Measurements from ENCODE around the gene KLHL17. TPM values are rescaled to one million over a fixed set of nuclear protein-coding genes. Genes with fewer than 3 reads are reported as not detected.
A peak's percentile ranks its signal among the peaks of the same experiment; 100 is the strongest.

The KLHL17 gene
- total and polyA plus RNA-seq, 10 donors: 12.0 to 31.6 (median 18.8) TPM

DNA sequence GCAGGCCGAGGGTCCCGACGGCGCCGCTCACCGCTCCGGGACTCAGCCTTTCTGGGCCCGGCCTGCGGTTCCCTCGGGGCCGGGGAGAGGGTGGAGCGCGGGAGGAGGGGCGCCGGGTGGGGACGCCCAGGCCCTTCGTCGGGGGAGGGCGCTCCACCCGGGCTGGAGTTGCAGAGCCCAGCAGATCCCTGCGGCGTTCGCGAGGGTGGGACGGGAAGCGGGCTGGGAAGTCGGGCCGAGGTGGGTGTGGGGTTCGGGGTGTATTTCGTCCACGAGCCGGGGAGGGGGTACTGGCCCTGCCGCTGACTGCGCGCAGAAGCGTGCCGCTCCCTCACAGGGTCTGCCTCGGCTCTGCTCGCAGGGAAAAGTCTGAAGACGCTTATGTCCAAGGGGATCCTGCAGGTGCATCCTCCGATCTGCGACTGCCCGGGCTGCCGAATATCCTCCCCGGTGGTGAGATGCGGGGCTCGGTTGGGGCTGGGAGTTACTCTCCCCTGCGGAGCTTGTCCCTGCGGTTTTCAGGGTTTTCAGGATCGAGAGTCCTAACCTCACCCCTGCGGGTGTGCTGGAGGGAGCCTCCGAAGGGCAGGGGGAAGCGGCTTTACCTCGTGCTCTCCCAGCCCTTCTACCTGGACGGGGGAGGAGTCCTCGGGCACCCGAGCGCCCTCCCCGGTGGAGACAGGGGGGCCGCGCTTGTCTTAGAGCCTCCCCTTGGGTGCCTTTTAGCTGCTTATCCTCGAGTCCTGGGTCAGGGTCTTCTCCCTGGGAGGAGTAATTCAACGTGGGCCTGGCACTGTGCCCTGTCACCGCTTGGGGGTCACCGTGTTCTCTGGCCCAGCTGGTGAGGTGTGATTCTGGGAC, 34.6 kb upstream of the KLHL17 start:
- H3K27ac ChIP-seq: peak overlapping the region in 4 of 8 donors; percentile 28 to 80 (median 62)
- DNase-seq: no peak
- peak overlapping the region in 7 of 8 donors; percentile 30 to 75 (median 49) for H3K4me3 ChIP-seq
- peaks cover 16 to 61% (median 43%) of the 10 kb centered on the region in 6 donors for H3K4me1 ChIP-seq
- 5 to 10% (median 6%) methylated on average over 29 to 65 of the region's 65 CpGs for WGBS, 5 donors
- peaks cover 0 to 100% (median 74%) of the 10 kb centered on the region in 7 donors for H3K27me3 ChIP-seq (replicated peaks in 1 of 7)
- H3K36me3 ChIP-seq: no peaks in the 10 kb centered on the region
- intact Hi-C loops (cut with DNase I; ENCODE audit: low total_unique reads): no loop called here
- H3K9me3 ChIP-seq: no peaks in the 10 kb centered on the region
- TF ChIP-seq POLR2AphosphoS5 (IDR thresholded peaks at IDR 0.05): peak in 2 of 3 donors; percentile 61 to 69
- TF ChIP-seq POLR2A (IDR thresholded peaks at IDR 0.05): no peak
- TF ChIP-seq CTCF (IDR thresholded peaks at IDR 0.05 in 8 of 11, conservative IDR thresholded peaks at IDR 0.05 in 3 of 11): no peak

DNA sequence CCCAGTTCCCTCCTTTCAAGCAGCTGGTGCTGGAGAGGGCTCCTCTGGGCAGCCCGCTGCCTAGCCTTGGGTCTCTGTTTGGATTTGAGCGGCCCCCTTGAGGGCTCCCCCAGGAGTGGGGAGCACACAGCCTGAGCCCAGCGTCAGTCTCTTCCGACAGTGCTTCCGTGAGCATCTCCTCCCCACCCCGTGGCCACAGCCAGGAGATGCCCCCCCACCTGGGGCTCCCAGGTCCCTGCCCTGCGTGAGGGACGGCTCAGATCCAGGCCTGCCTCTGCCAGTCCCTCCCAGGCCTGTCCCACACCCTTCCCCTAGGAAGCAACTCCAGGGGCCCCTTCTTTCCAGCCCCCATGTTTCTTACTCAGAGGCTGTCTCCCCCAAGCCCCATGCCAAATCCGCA, 33.1 kb upstream of the KLHL17 start:
- H3K36me3 ChIP-seq: no peaks in the 10 kb centered on the region
- H3K4me1 ChIP-seq: peaks cover 11 to 60% (median 44%) of the 10 kb centered on the region in 6 donors
- no peak for TF ChIP-seq POLR2A (IDR thresholded peaks at IDR 0.05)
- TF ChIP-seq CTCF (IDR thresholded peaks at IDR 0.05 in 8 of 11, conservative IDR thresholded peaks at IDR 0.05 in 3 of 11): no peak
- TF ChIP-seq POLR2AphosphoS5 (IDR thresholded peaks at IDR 0.05): no peak
- no peak overlapping the region for H3K27ac ChIP-seq
- H3K9me3 ChIP-seq: no peaks in the 10 kb centered on the region
- WGBS, 5 donors: 59 to 86% (median 68%) methylated on average over 5 to 9 of the region's 9 CpGs
- peaks cover 0 to 100% (median 60%) of the 10 kb centered on the region in 7 donors for H3K27me3 ChIP-seq (replicated peaks in 1 of 7)
- intact Hi-C loops (cut with DNase I; ENCODE audit: low total_unique reads): no loop called here
- H3K4me3 ChIP-seq: no peak overlapping the region
- DNase-seq: no peak

GRCh38 chr1:927748-928147, 32.6 kb upstream of the KLHL17 start:
- H3K4me3 ChIP-seq: no peak overlapping the region
- intact Hi-C loops (cut with DNase I; ENCODE audit: low total_unique reads): no loop called here
- H3K4me1 ChIP-seq: peaks cover 9 to 60% (median 44%) of the 10 kb centered on the region in 6 donors
- no peak for DNase-seq
- 66 to 90% (median 78%) methylated on average over 8 to 10 of the region's 10 CpGs for WGBS, 5 donors
- TF ChIP-seq POLR2AphosphoS5 (IDR thresholded peaks at IDR 0.05) (no peak), POLR2A (IDR thresholded peaks at IDR 0.05) (no peak), CTCF (IDR thresholded peaks at IDR 0.05 in 8 of 11, conservative IDR thresholded peaks at IDR 0.05 in 3 of 11) (no peak)
- peaks cover 0 to 100% (median 54%) of the 10 kb centered on the region in 7 donors for H3K27me3 ChIP-seq (replicated peaks in 1 of 7)
- no peaks in the 10 kb centered on the region for H3K36me3 ChIP-seq
- no peak overlapping the region for H3K27ac ChIP-seq
- H3K9me3 ChIP-seq: no peaks in the 10 kb centered on the region

All from spleen (tissue), 11 donors.